ENCODE data around the gene AFF2.

- TF ChIP-seq POLR2A (IDR thresholded peaks at IDR 0.05; ENCODE audit: low read length), result no peak
- no peak for TF ChIP-seq GATA1 (IDR thresholded peaks at IDR 0.05; ENCODE audit: low read depth, low read length)
Measured at GRCh38 chrX:148620023-148620422, 119.6 kb downstream of the AFF2 start.

Measured in erythroblast (primary cell).